Fibroblast of mammary gland (primary cell): ENCODE data around the gene SLC27A5.

Experiments used
- DNase-seq: peaks from one replicate; pipeline ENCODE4 v3.0.0-alpha.2; 2010; ENCODE audit warnings: low read depth
- H3K4me3 ChIP-seq: 2 replicates; pipeline ENCODE4 v1.5.1; 2011; ENCODE audit warnings: low read depth, mild to moderate bottlenecking, low read length, moderate library complexity; ENCODE audit not compliant: control insufficient read depth
- CTCF ChIP-seq: conservative IDR thresholded peaks from 2 replicates; pipeline ENCODE4 v1.5.1; 2011; ENCODE audit warnings: low read depth, low read length, inconsistent platforms; ENCODE audit not compliant: control insufficient read depth, insufficient read depth

The SLC27A5 gene

GRCh38 chr19:58531034-58531840 is 19.4 kb upstream of the SLC27A5 start:
- no peak for DNase-seq
- H3K4me3 ChIP-seq, result no peak overlapping the region
- TF ChIP-seq CTCF, result no peak

- DNase-seq, result no peak
- H3K4me3 ChIP-seq, result no peak overlapping the region
- no peak for TF ChIP-seq CTCF
These were observed 17.6 kb upstream of the SLC27A5 start for GRCh38 chr19:58529405-58529804.

GRCh38 chr19:58522709-58523108 is 10.9 kb upstream of the SLC27A5 start:
- no peak for TF ChIP-seq CTCF
- no peak overlapping the region for H3K4me3 ChIP-seq
- no peak for DNase-seq

GRCh38 chr19:58521651-58522050 is 9.9 kb upstream of the SLC27A5 start:
- no peak for DNase-seq

GRCh38 chr19:58520257-58520599 is 8.4 kb upstream of the SLC27A5 start:
- no peak for TF ChIP-seq CTCF
- no peak for DNase-seq
- peak overlapping the region; percentile 79 for H3K4me3 ChIP-seq

More at GRCh38 chr19:58521651-58522050, 9.9 kb upstream of the SLC27A5 start:
- H3K4me3 ChIP-seq, result no peak overlapping the region
- TF ChIP-seq CTCF, result no peak

- peak; percentile 54 for TF ChIP-seq CTCF
- peak within 1 kb of the TSS; percentile 79 for H3K4me3 ChIP-seq
- DNase-seq, result peak; percentile 97
These were observed 7.8 kb upstream of the SLC27A5 start, which contains the start of gene ZBTB45 for GRCh38 chr19:58519355-58520256. Gene ZBTB45 (minus strand): TSS chr19:58519810. CDS start chr19:58517673, 2,137 bp downstream.
